Measurements from ENCODE around the gene SMAD2.

Gene SMAD2

GRCh38 chr18:47881752-47882455 lies 48.6 kb downstream of the SMAD2 start:
- no peak overlapping the region for H3K4me3 ChIP-seq (ENCODE audit: low read depth, low read length)
- no peak for TF ChIP-seq CTCF (IDR thresholded peaks at IDR 0.05; ENCODE audit: low read depth, low read length)

GRCh38 chr18:47881042-47881441 lies 49.4 kb downstream of the SMAD2 start:
- TF ChIP-seq CTCF (IDR thresholded peaks at IDR 0.05; ENCODE audit: low read depth, low read length), result no peak

GRCh38 chr18:47877892-47878291 lies 52.6 kb downstream of the SMAD2 start:
- TF ChIP-seq CTCF (IDR thresholded peaks at IDR 0.05; ENCODE audit: low read depth, low read length), result no peak
- no peak overlapping the region for H3K4me3 ChIP-seq (ENCODE audit: low read depth, low read length)

More at GRCh38 chr18:47881042-47881441, 49.4 kb downstream of the SMAD2 start:
- no peak overlapping the region for H3K4me3 ChIP-seq (ENCODE audit: low read depth, low read length)

GRCh38 chr18:47876813-47877212 lies 53.6 kb downstream of the SMAD2 start:
- no peak overlapping the region for H3K4me3 ChIP-seq (ENCODE audit: low read depth, low read length)

GRCh38 chr18:47873625-47874024 lies 56.8 kb downstream of the SMAD2 start:
- no peak for TF ChIP-seq CTCF (IDR thresholded peaks at IDR 0.05; ENCODE audit: low read depth, low read length)
- H3K4me3 ChIP-seq (ENCODE audit: low read depth, low read length), result no peak overlapping the region

More at GRCh38 chr18:47876813-47877212, 53.6 kb downstream of the SMAD2 start:
- no peak for TF ChIP-seq CTCF (IDR thresholded peaks at IDR 0.05; ENCODE audit: low read depth, low read length)

- no peak for TF ChIP-seq CTCF (IDR thresholded peaks at IDR 0.05; ENCODE audit: low read depth, low read length)
- H3K4me3 ChIP-seq (ENCODE audit: low read depth, low read length), result no peak overlapping the region
These were observed 58.0 kb downstream of the SMAD2 start for GRCh38 chr18:47872426-47872825.

GRCh38 chr18:47871288-47871687 lies 59.2 kb downstream of the SMAD2 start:
- no peak overlapping the region for H3K4me3 ChIP-seq (ENCODE audit: low read depth, low read length)
- no peak for TF ChIP-seq CTCF (IDR thresholded peaks at IDR 0.05; ENCODE audit: low read depth, low read length)
